Measurements from ENCODE around the gene SLX4IP. TPM values are rescaled to one million over a fixed set of nuclear protein-coding genes. Genes with fewer than 3 reads are reported as not detected.
"Not testable (repeated sequence)": the region's sequence is repeated elsewhere in the genome, so short reads cannot be mapped to it uniquely, and the experiment has no call there.

SLX4IP gene
- total RNA-seq, 4 donors from 2014 or later = 6.3 to 8.3 (median 7.4) TPM

DNA sequence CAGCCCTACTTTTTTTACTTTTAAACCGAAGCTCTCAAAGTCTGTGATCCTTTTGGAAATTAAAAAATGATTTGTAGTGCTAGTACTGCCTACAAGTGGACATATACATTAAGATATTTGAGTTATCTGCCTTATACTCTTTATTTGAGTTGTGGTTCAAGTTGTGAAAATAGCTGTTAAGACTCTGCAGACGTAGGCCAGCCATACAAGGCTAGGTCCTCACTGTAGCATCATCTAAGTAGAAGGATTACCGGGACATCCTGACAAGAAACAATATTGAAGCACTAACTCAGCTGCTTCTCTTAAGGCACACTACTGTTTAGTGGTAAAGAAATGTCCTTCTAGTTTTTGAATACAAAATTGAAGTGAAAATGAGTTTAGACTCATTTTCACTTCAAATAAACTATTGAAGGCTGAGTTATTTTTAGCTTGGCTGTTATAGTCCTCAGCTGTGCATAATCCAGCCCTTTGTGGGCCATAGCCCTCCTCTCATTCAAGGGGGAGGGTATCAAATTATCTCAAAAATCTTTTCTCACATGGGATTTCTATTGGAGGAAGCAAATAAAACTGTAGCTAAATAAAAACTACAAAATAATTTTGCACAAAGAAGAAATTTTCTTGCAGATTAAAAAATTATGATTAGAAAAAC, 170.6 kb downstream of the SLX4IP start:
- WGBS, 2 donors = 91 to 93% methylated on average over 3 of the region's 3 CpGs
- DNase-seq = no peak
- intact Hi-C loops (cut with DNase I) = no loop called here
- no peak for TF ChIP-seq POLR2A (IDR thresholded peaks at IDR 0.05)
- TF ChIP-seq, protein P1, sequence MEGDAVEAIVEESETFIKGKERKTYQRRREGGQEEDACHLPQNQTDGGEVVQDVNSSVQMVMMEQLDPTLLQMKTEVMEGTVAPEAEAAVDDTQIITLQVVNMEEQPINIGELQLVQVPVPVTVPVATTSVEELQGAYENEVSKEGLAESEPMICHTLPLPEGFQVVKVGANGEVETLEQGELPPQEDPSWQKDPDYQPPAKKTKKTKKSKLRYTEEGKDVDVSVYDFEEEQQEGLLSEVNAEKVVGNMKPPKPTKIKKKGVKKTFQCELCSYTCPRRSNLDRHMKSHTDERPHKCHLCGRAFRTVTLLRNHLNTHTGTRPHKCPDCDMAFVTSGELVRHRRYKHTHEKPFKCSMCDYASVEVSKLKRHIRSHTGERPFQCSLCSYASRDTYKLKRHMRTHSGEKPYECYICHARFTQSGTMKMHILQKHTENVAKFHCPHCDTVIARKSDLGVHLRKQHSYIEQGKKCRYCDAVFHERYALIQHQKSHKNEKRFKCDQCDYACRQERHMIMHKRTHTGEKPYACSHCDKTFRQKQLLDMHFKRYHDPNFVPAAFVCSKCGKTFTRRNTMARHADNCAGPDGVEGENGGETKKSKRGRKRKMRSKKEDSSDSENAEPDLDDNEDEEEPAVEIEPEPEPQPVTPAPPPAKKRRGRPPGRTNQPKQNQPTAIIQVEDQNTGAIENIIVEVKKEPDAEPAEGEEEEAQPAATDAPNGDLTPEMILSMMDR (IDR thresholded peaks at IDR 0.05) = no peak
- peak overlapping the region in 2 of 3 donors; percentile 19 to 52 for H3K27ac ChIP-seq
- H3K4me3 ChIP-seq (replicated peaks in 1 of 3) = no peak overlapping the region
- H3K9me3 ChIP-seq = no peaks in the 10 kb centered on the region
- no peaks in the 10 kb centered on the region for H3K27me3 ChIP-seq
- peaks cover 3 to 20% of the 10 kb centered on the region in 2 donors for H3K4me1 ChIP-seq
- no peaks in the 10 kb centered on the region for H3K36me3 ChIP-seq

DNA sequence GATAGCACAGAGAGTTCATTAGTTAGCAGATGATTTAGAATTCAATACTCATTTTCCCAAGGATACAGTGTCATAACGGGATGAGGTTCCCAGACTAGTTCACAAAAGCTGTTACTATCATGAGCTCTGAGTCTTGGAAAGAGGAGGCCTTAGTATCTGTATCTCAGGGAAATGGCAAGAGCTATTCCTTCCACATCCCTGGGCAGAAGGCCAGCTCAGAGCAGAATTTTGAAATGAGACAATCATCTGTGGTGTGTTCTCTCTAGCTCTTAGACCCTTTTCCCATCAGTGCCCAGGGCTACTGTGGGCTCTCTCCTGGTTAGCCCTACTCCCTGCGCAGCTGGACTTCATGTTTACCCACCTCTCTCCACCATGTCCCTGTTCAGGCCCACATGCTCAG, 174.2 kb downstream of the SLX4IP start:
- Histone ChIP-seq H3K27me3 (no peaks in the 10 kb centered on the region), H3K9me3 (no peaks in the 10 kb centered on the region), H3K36me3 (no peaks in the 10 kb centered on the region), H3K27ac (peak overlapping the region; percentile 29 to 76 (median 32)), H3K4me1 (peaks cover 0 to 11% of the 10 kb centered on the region in 2 donors), H3K4me3 (replicated peaks in 1 of 3) (no peak overlapping the region)
- WGBS, 2 donors = 80 to 91% methylated on average over 2 of the region's 2 CpGs
- intact Hi-C loops (cut with DNase I) = no loop called here
- DNase-seq = peak; percentile 18
- TF ChIP-seq POLR2A (IDR thresholded peaks at IDR 0.05) = no peak
- TF ChIP-seq, protein P1 (IDR thresholded peaks at IDR 0.05) = no peak

DNA sequence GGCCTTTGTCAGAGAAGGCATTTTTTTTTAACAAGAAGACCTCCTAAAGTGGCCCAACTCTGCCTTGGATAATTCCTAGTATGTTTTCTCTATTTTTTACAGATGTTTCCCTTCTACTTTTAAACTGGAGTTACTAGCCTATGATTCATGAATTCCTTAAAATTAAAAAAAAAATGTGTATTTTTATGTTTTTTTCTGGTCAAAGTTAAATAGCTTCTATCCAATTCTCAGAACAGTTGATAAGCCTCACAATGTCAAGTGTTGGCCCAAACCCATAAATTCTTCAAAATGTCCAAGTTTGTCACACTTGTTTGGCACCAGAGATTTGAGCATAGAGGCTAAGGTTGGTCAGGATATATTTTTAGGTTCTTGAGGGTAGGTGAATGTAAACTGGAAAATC, 174.7 kb downstream of the SLX4IP start:
- intact Hi-C loops (cut with DNase I) = no loop called here

DNA sequence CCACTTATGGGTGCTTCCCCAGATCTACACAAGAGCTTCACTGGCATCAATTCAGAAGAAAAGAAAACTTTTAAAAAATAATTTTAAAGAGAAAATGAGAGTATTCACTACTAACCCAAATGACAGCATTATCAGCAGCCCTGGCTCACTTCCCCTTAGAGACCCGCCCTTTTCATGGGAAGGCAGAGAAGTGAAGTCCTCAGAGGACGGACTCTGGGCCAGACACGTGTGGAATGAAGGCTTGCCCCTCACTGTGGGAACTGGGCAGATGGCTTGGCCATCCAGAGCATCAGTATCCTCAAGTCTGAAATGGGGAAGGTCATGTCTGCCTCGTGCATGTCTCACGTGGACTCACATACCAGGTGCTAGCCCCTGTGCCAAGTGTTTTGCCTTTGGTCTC, 175.1 kb downstream of the SLX4IP start:
- no peak for TF ChIP-seq POLR2A (IDR thresholded peaks at IDR 0.05)
- TF ChIP-seq, protein P1 (IDR thresholded peaks at IDR 0.05) = no peak
- H3K9me3 ChIP-seq = no peaks in the 10 kb centered on the region
- intact Hi-C loops (cut with DNase I) = no loop called here
- no peaks in the 10 kb centered on the region for H3K36me3 ChIP-seq
- no peak for DNase-seq
- H3K27ac ChIP-seq = peak overlapping the region in 2 of 3 donors; percentile 32 to 76
- H3K4me3 ChIP-seq (replicated peaks in 1 of 3) = no peak overlapping the region
- 72 to 81% methylated on average over 5 of the region's 5 CpGs for WGBS, 2 donors
- no peaks in the 10 kb centered on the region for H3K27me3 ChIP-seq
- H3K4me1 ChIP-seq = peaks cover 0 to 3% of the 10 kb centered on the region in 2 donors

More for the DNA sequence above, 174.7 kb downstream of the SLX4IP start:
- H3K4me3 ChIP-seq (replicated peaks in 1 of 3) = no peak overlapping the region
- no peaks in the 10 kb centered on the region for H3K36me3 ChIP-seq
- no peak for DNase-seq
- peak overlapping the region; percentile 29 to 76 (median 32) for H3K27ac ChIP-seq
- no peaks in the 10 kb centered on the region for H3K9me3 ChIP-seq
- H3K4me1 ChIP-seq = peaks cover 0 to 6% of the 10 kb centered on the region in 2 donors
- TF ChIP-seq POLR2A (IDR thresholded peaks at IDR 0.05) = no peak
- TF ChIP-seq, protein P1 (IDR thresholded peaks at IDR 0.05) = no peak
- no peaks in the 10 kb centered on the region for H3K27me3 ChIP-seq

DNA sequence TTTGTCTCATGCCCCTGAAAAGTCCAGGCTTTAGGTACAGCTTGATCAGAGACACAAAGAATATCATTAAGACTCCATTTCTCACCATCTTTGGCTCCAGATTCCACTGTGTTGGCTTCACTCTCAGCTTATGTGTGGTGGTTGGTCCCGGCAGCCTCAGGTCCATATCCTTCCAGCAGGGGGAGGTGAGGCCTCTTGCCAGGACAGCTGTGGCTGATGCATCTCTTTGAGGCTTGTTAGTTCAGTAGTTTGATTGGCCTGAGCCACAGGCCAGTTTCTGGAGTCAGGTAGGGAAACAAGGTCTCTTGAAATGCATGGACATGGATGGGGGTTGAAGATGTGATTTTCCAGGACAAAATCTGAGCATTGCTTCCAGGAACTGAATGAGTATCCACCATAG, 176.3 kb downstream of the SLX4IP start:
- Histone ChIP-seq H3K27ac (no peak overlapping the region), H3K9me3 (no peaks in the 10 kb centered on the region), H3K4me1 (peaks cover 0 to 3% of the 10 kb centered on the region in 2 donors), H3K4me3 (replicated peaks in 1 of 3) (no peak overlapping the region), H3K36me3 (no peaks in the 10 kb centered on the region), H3K27me3 (no peaks in the 10 kb centered on the region)
- TF ChIP-seq, protein P1 (IDR thresholded peaks at IDR 0.05) = peak in 4 of 6 experiments; percentile 35 to 48 (median 40)
- TF ChIP-seq POLR2A (IDR thresholded peaks at IDR 0.05) = no peak
- WGBS, 2 donors = 63 to 83% methylated on average over 1 of the region's 1 CpG
- intact Hi-C loops (cut with DNase I) = no loop called here
- DNase-seq = peak; percentile 47 to 51

DNA sequence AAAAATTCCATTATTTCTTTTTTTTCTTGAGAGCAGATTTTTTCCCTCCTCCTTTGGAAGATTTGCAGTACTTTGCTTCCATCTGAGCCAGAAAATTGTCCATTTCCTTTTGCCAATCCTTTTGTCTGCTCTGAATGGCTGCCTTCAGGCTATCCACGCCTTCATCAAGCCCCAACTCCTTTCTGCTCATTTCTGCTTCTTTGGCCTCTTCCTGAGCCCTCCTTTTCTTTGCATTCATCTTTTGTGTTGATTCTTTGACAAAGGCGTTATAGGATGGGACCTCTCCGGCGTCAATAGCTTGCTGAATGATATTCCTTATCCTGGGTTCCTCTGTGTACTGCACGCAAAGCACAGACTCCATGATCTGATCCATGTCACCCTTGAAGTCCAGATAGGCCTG, 178.3 kb downstream of the SLX4IP start:
- H3K4me1 ChIP-seq; H3K27ac ChIP-seq; H3K9me3 ChIP-seq; H3K36me3 ChIP-seq; DNase-seq; intact Hi-C loops (cut with DNase I); H3K4me3 ChIP-seq (replicated peaks in 1 of 3); H3K27me3 ChIP-seq: not testable (repeated sequence)
- WGBS, 2 donors = 82 to 97% methylated on average over 5 of the region's 5 CpGs
